ENCODE results near the gene CFI. TPM values are rescaled to one million over a fixed set of nuclear protein-coding genes. Genes with fewer than 3 reads are reported as not detected.

Gene CFI
- total RNA-seq, 1 donor from 2014 or later: not detected

GRCh38 chr4:109701566-109702410 lies 100.0 kb downstream of the CFI start:
- TF ChIP-seq, protein P1, sequence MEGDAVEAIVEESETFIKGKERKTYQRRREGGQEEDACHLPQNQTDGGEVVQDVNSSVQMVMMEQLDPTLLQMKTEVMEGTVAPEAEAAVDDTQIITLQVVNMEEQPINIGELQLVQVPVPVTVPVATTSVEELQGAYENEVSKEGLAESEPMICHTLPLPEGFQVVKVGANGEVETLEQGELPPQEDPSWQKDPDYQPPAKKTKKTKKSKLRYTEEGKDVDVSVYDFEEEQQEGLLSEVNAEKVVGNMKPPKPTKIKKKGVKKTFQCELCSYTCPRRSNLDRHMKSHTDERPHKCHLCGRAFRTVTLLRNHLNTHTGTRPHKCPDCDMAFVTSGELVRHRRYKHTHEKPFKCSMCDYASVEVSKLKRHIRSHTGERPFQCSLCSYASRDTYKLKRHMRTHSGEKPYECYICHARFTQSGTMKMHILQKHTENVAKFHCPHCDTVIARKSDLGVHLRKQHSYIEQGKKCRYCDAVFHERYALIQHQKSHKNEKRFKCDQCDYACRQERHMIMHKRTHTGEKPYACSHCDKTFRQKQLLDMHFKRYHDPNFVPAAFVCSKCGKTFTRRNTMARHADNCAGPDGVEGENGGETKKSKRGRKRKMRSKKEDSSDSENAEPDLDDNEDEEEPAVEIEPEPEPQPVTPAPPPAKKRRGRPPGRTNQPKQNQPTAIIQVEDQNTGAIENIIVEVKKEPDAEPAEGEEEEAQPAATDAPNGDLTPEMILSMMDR (IDR thresholded peaks at IDR 0.05): no peak
- DNase-seq (ENCODE audit: extremely low spot score, unreplicated experiment): no peak
- H3K4me1 Mint-ChIP-seq (ENCODE audit: unreplicated experiment): peaks cover 25% of the 10 kb centered on the region
- H3K36me3 Mint-ChIP-seq (ENCODE audit: unreplicated experiment): peaks cover 10% of the 10 kb centered on the region
- no peaks in the 10 kb centered on the region for H3K9me3 Mint-ChIP-seq (ENCODE audit: unreplicated experiment)
- no peaks in the 10 kb centered on the region for H3K27me3 Mint-ChIP-seq (ENCODE audit: unreplicated experiment)
- peak overlapping the region; percentile 96 for H3K27ac Mint-ChIP-seq (ENCODE audit: unreplicated experiment)
- H3K4me3 Mint-ChIP-seq (ENCODE audit: unreplicated experiment): peak overlapping the region; percentile 95

GRCh38 chr4:109699553-109700225 lies 102.1 kb downstream of the CFI start:
- no peak for DNase-seq (ENCODE audit: extremely low spot score, unreplicated experiment)
- Mint-ChIP-seq H3K4me1 (ENCODE audit: unreplicated experiment) (peaks cover 25% of the 10 kb centered on the region), H3K4me3 (ENCODE audit: unreplicated experiment) (no peak overlapping the region), H3K27me3 (ENCODE audit: unreplicated experiment) (no peaks in the 10 kb centered on the region), H3K9me3 (ENCODE audit: unreplicated experiment) (no peaks in the 10 kb centered on the region), H3K27ac (ENCODE audit: unreplicated experiment) (no peak overlapping the region), H3K36me3 (ENCODE audit: unreplicated experiment) (peaks cover 13% of the 10 kb centered on the region)
- TF ChIP-seq, protein P1 (IDR thresholded peaks at IDR 0.05): no peak

DNA sequence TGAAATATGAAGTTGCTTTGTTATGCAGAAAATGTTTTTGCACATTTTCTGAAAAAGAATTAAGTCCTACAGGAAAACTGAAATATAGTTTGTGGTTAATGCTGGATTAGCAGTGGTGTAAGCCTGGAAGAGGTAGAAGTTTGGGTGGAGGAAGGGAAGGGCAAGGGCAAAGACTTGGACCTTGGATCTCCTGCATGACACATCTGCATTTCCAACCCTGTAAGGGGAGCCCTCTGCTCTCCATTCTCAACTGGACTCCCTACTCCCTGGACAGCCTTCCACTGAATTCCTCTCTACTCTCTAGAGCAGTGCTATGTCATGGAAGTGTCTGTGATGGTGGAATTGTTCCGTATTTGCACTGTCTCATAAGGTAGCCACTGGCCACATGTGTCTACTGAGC lies 103.1 kb downstream of the CFI start:
- peaks cover 20% of the 10 kb centered on the region for H3K36me3 Mint-ChIP-seq (ENCODE audit: unreplicated experiment)
- H3K27ac Mint-ChIP-seq (ENCODE audit: unreplicated experiment): no peak overlapping the region
- no peaks in the 10 kb centered on the region for H3K27me3 Mint-ChIP-seq (ENCODE audit: unreplicated experiment)
- DNase-seq (ENCODE audit: extremely low spot score, unreplicated experiment): no peak
- TF ChIP-seq, protein P1 (IDR thresholded peaks at IDR 0.05): no peak
- no peaks in the 10 kb centered on the region for H3K9me3 Mint-ChIP-seq (ENCODE audit: unreplicated experiment)
- no peak overlapping the region for H3K4me3 Mint-ChIP-seq (ENCODE audit: unreplicated experiment)
- H3K4me1 Mint-ChIP-seq (ENCODE audit: unreplicated experiment): peaks cover 20% of the 10 kb centered on the region

DNA sequence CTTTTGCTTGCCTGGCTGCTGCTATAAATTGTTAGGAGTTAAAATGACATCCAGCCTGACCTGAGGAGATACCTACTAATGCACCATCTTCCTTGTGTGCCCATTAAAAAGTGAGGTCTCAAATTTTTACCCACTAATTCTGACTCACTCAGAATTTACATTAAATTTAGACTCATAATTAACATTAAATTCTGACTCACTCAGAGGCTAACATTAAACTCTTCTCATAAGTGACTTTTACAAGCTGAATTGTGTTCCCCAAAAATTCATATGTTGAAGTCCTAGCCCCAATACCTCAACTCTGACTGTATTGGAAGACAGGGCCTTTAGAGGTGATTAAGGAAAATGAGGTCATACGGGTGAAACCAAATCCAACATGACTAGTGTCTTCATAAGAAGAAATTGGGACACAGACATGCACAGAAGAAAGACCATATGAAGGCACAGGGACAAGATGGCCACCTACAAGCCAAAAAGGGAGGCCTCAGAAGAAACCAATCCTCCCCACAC lies 110.3 kb downstream of the CFI start:
- Mint-ChIP-seq H3K9me3 (ENCODE audit: unreplicated experiment) (no peaks in the 10 kb centered on the region), H3K27ac (ENCODE audit: unreplicated experiment) (no peak overlapping the region), H3K36me3 (ENCODE audit: unreplicated experiment) (peaks cover 49% of the 10 kb centered on the region), H3K27me3 (ENCODE audit: unreplicated experiment) (no peaks in the 10 kb centered on the region), H3K4me3 (ENCODE audit: unreplicated experiment) (no peak overlapping the region), H3K4me1 (ENCODE audit: unreplicated experiment) (no peaks in the 10 kb centered on the region)
- TF ChIP-seq, protein P1 (IDR thresholded peaks at IDR 0.05): no peak
- DNase-seq (ENCODE audit: extremely low spot score, unreplicated experiment): no peak

Other genes with a start within 250 kb of the CFI start
- 14.1 and 14.8 TPM in 2 replicates for gene MCUB, start 241.8 kb downstream of the CFI start, total RNA-seq
- 19.8 and 23.3 TPM in 2 replicates for gene CASP6, start 98.6 kb downstream of the CFI start, total RNA-seq
- 38.6 and 43.8 TPM in 2 replicates for gene PLA2G12A, start 71.9 kb downstream of the CFI start, total RNA-seq
- 16.8 and 17.5 TPM in 2 replicates for gene GAR1, start 13.8 kb upstream of the CFI start, total RNA-seq
- gene RRH, start 26.0 kb upstream of the CFI start, total RNA-seq: 0.24 TPM in 1 of 2 replicates, not detected in the other
- 0.08 and 0.13 TPM in 2 replicates for gene LRIT3, start 46.1 kb upstream of the CFI start, total RNA-seq
- not detected in 2 replicates for gene EGF, start 110.9 kb upstream of the CFI start, total RNA-seq

Measured in osteocyte (in vitro differentiated cells).